Measurements from ENCODE around the gene STRIP2.
"Not testable (repeated sequence)": the region's sequence is repeated elsewhere in the genome, so short reads cannot be mapped to it uniquely, and the experiment has no call there.

The STRIP2 gene

DNA sequence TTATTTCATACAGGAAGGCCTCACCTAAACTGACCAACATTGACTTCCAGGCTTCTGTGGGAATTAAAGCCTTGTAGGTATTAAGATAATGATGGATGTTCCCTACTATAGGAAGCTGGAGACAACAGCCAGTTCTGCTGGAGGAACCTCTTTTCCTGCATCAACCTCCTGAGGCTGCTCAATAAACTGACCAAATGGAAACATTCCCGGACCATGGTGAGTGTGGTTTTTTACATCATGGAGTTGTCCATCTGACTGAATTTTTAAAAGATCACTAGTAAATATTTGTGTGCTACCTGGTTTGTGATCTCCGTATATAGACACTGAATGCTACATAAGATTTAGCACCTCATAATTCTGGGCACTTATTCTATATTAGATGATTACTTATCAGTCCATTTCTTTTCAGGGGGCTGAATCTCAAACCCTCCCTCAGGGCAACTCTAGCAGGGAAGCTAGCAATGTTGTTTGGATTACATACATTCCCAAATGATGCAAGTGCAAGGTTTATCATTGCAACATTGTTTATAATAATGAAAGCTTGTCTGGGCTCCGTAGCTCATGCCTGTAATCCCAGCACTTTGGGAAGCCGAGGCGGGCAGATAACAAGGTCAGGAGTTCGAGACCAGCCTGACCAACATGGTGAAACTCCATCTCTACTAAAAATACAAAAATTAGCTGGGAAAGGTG is 46.6 kb downstream of the STRIP2 start:
- no peak overlapping the region for H3K4me3 ChIP-seq (ENCODE audit: low read length)
- no peak for TF ChIP-seq ZNF274 (IDR thresholded peaks at IDR 0.05; ENCODE audit: low read depth, low read length)

DNA sequence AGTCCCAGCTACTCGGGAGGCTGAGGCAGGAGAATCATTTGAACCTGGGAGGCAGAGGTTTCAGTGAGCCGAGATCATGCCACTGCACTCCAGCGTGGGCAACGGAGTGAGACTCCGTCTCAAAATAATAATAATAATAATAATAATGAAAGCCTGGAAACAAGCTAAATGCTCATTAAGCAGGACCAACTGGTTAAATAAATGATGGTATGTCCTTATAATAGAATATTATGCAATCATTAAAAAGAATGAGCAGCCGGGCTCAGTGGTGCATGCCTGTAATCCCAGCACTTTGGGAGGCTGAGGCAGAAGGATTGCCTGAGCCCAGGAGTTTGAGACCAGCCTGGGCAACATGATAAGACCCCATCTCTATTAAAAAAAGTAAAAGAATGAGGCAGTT is 47.1 kb downstream of the STRIP2 start:
- not testable (repeated sequence) for H3K4me3 ChIP-seq (ENCODE audit: low read length)

DNA sequence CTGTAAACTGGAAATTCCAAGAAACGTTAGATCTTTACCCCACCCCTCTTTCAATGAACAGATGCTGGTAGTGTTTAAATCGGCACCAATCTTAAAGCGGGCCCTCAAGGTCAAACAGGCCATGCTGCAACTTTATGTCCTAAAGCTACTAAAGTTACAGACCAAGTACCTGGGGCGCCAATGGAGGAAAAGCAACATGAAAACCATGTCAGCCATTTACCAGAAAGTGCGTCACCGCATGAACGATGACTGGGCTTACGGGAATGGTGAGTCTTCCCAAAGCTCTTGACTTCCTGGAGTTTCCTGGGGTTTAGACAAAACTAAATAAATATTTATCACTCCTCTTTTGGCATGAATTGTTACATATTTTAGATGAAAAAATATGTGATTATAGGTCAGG is 48.5 kb downstream of the STRIP2 start:
- H3K4me3 ChIP-seq (ENCODE audit: low read length), result no peak overlapping the region
- no peak for TF ChIP-seq ZNF274 (IDR thresholded peaks at IDR 0.05; ENCODE audit: low read depth, low read length)

DNA sequence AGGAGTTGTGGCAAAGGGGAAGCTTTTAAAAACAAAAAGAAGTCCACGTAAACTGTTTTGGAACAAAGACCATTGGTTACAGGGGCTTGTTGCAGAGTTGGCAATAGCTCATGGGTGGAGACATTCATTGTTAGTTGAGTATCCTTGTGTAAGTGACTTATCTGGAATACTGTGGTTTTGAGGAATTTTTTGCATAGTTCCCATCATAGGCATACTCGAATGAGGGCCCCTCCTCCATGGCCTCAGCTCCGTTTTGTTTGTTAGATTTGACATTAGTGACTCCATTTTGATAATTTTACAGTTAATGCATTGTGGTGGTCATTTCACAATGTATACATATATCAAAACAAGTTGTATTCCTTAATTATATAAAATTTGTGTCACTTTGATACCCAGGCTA is 55.3 kb downstream of the STRIP2 start:
- TF ChIP-seq ZNF274 (IDR thresholded peaks at IDR 0.05; ENCODE audit: low read depth, low read length), result no peak
- no peak overlapping the region for H3K4me3 ChIP-seq (ENCODE audit: low read length)

DNA sequence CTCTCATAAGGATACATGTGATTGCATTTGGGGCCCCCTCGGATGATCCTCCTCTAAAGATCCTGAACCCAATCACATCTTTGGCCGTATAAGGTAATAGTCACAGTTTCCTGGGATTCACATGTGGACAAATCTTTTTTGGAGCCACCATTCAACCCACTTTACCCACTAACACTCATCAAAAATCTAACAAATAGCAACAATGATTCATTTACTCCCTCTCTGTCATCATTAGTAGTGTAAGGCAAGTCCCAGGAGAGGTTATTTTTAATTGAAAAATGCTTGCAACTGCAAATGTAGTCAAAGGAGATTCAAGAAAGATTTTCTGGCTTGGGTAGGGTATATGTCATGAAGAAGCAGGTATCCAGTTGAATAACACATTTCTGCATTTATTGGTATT is 58.2 kb downstream of the STRIP2 start:
- no peak overlapping the region for H3K4me3 ChIP-seq (ENCODE audit: low read length)
- no peak for TF ChIP-seq ZNF274 (IDR thresholded peaks at IDR 0.05; ENCODE audit: low read depth, low read length)

DNA sequence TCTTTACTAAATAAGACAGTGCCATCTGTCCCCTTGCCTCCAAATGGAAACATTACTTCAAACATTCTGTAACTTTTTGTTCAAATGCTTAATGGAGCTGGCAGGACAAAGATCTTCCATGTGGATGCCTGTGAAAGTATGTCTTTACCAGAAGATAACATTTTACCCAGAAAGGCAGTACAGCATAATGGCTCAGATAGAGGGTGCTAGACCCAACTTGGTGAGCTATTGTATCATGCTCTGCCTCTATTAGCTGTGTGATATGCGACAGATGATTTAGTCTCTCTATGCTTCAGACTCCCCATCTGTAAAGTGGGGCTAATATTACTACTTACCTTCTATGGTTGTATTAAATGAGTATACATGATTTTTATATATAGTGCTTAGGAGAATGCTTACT is 59.3 kb downstream of the STRIP2 start:
- H3K4me3 ChIP-seq (ENCODE audit: low read length), result no peak overlapping the region
- TF ChIP-seq ZNF274 (IDR thresholded peaks at IDR 0.05; ENCODE audit: low read depth, low read length), result no peak

DNA sequence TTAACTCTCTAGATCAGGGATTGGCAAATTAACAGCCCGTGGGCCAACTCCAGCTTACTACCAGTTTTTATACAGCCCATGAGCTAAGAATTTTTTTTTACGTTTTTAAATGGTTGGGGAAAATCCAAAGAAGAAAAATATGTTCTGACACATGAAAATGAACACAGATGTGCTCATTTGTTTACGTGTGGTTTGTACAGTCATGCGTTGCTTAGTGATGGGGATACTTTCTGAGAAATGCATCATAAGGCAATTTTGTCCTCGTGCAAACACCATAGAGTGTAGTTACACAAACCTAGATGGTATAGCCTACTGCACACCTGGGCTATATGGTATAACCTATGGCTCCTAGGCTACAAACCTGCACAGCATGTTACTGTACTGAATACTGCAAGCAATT is 59.8 kb downstream of the STRIP2 start:
- TF ChIP-seq ZNF274 (IDR thresholded peaks at IDR 0.05; ENCODE audit: low read depth, low read length), result no peak
- no peak overlapping the region for H3K4me3 ChIP-seq (ENCODE audit: low read length)

DNA sequence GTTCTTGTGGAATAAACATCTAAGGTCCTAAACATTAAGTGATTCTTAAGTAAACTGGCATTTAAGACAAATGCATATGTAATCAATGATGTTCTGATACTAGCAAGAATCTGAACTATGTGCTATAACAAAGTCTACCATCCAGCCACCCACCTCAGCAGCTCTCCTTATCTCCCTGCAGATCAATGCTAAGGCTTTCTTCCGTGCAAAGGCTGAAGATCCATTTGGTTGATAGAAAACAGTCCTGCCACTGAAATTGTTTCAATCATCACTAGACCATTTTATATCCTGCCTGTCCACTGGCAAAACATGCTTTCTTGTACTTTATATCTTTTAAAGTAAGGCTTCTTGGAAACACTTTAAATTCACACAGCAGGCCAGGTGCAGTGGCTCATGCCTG is 61.8 kb downstream of the STRIP2 start:
- H3K4me3 ChIP-seq (ENCODE audit: low read length), result no peak overlapping the region
- no peak for TF ChIP-seq ZNF274 (IDR thresholded peaks at IDR 0.05; ENCODE audit: low read depth, low read length)

DNA sequence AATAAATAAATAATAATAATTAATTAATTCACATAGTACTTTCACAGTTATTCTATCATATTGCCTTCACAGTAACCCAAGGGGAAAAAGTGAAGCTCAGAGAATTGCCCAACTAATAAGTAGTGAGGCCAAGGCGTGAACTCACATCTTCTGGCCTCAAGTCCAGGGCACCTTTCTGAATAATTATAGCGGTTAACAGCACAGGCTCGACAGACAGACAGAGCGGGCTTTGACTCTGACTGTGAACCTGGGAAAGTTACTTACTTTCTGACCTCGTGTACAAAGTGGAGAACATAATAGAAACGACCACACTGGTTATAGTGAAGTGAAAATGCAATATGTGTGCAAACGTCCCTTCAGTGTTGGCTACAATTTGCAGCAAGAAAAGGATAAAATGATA is 62.4 kb downstream of the STRIP2 start:
- no peak overlapping the region for H3K4me3 ChIP-seq (ENCODE audit: low read length)
- TF ChIP-seq ZNF274 (IDR thresholded peaks at IDR 0.05; ENCODE audit: low read depth, low read length), result no peak

DNA sequence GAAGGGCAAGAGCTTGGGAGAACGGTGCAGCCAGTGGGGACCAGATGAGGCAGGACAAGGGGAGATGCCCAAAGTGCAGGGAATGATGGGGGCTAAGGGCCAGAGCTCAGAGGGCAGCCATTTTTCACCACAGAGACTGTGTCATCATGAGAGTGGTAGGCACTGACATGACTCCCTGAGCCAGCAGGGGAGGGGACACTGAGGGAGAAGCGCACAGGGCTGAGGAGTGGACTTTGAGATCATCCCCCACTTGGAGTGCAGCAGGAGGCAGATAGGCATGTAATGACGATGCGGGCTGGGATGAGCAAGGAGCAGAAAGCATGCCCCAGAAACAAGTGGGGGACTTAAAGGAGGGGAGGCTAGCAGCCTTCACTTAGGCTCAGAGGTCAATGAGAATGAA is 62.9 kb downstream of the STRIP2 start:
- TF ChIP-seq ZNF274 (IDR thresholded peaks at IDR 0.05; ENCODE audit: low read depth, low read length), result no peak
- no peak overlapping the region for H3K4me3 ChIP-seq (ENCODE audit: low read length)

DNA sequence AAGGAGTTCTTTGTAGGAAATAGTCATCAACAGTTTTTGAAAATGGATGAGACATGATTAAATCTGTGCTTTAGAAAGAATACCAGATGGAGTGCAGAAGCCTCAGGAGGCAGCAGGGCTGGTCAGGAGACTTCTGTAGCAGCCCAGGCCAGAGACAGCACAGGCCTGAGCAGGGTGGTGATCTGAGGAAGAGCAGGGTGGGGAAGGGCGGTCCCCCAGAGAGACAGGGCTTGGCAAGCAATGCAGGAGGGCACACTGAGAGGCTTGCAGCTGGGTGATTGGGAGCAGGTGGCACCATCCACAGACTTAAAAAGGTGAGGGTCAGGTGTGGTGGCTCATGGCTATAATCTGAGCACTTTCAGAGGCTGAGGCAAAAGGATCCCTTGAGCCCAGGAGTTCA is 63.8 kb downstream of the STRIP2 start:
- TF ChIP-seq ZNF274 (IDR thresholded peaks at IDR 0.05; ENCODE audit: low read depth, low read length), result no peak
- no peak overlapping the region for H3K4me3 ChIP-seq (ENCODE audit: low read length)

DNA sequence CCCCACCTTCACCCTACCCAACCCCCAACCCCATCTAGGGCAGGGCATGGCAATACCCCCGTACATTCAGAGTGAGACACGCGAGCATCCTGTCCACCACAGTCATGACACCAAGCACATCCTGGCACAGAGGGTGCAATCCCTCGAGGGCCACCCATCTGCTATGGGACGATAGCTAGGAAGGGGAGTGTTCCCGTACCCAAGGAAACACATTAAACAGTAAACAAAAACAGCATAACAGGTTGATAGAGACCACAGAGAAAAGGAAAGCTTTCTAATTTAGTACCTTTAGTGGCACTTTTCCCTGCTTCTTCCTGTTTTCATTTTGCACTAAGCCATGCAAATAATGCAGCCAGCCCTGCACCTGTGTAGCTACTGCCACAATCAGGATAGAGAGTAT is 65.8 kb downstream of the STRIP2 start:
- no peak for TF ChIP-seq ZNF274 (IDR thresholded peaks at IDR 0.05; ENCODE audit: low read depth, low read length)
- H3K4me3 ChIP-seq (ENCODE audit: low read length), result no peak overlapping the region

DNA sequence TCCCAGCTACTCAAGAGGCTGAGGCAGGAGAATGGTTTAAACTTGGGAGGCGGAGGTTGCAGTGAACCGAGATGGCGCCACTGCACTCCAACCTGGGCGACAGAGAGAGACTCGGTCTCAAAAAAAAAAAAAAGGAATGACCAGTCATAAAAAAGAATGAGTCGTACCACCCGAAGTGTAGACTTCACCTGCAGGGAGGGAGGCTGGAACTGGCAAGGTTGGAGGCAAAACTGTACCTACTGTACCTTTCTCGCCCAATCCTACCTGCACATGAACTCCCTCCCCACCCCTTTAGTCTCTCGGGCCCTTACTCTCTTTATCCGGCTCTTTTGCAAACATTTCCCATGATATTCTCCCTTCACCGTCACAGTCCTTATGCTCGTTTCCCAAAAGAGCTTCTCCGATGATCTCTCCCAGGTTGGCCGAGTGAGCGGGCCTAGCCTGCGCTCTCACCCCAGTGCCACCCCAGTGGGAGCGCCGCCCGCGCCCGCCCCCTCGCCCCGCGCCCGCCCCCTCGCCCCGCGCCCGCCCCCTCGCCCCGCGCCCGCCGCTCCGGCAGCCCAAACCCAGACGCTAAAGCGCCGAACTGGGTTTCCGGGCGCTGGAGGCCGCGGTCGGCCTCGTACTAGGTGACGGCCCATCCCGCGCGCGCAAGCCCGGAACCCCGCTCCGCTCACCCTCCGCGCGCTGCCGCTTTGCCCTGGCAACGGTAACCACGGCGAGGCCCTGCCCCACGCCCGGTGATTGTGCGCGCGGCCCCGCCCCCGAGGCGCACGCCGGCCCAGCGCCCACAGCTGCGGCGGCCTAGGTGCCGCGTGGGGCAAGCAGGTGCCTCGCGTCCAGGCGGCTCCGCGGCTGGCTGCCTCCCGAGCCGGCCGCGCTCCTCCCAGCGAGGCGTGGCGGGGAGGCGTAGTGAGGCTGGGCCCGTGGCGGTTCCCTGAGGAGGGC is 67.8 kb downstream of the STRIP2 start, which contains the start of gene SMKR1:
Gene SMKR1 (plus strand): TSS at position 772 of the 948 bp plus-strand sequence. CDS start 294 bp downstream, outside the sequence.
- TF ChIP-seq ZNF274 (IDR thresholded peaks at IDR 0.05; ENCODE audit: low read depth, low read length), result no peak
- peak within 1 kb of the TSS; percentile 83; the same call in 1 of the 2 replicates for H3K4me3 ChIP-seq (ENCODE audit: low read length)

DNA sequence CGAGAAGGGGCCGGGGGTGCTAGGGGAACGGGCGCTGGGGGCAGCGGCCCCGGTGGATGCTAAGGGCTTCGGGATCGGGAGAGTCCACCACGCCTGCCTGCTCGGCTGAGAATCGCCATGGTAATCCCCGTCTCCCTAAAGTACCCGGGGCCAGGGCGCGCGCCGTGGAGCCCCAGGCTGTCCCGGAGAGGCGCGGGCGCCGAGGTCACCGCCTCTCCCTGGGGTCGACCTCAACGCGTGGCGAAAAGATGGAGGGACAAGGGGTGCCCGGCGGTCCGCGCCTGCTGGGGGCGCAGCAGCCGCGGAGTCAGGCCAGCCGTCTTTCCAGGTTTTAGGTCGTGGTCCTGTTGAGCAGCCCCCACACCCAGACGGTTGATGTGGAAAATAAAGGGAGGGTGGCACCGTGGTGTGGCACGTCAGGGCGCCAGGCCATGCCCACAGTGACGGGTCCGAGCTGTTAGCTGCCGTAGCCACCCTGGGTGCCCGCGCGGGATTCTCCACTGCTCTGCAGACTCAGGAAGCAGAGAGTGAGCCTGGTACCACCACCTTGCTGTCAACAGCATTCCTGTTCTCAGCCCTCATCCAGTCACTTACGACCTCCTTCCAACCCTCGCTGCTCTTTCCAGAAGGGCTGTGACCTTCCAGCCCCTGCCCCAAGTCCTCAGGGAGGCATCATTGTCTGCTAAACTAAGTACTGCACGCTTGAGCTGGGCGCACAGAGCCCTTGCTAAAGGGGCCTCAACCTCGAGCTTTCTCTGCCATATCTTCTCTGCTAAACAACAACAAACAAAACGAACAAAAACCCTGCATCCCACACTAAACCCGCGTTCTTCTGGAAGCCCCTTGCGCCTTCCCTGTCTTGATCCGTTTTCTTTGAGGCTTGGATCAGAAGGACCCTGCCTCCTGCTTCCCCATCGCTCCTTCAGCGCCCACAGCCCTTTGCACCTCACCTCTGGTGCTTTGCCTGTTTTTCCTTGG is 68.8 kb downstream of the STRIP2 start:
- peak overlapping the region; percentile 64; the same call in 1 of the 2 replicates for H3K4me3 ChIP-seq (ENCODE audit: low read length)
- no peak for TF ChIP-seq ZNF274 (IDR thresholded peaks at IDR 0.05; ENCODE audit: low read depth, low read length)
